LNCaP clone FGC (cell line): Measurements from ENCODE around the gene CREB5.

Experiments
- DNase-seq: peaks from one replicate; pipeline ENCODE4 v3.0.0-alpha.2; 2011; ENCODE audit warnings: low read depth
- H3K4me3 ChIP-seq: 2 replicates; pipeline ENCODE4 v1.5.1; 2011; ENCODE audit warnings: mild to moderate bottlenecking, low read depth, low read length, control low read depth
- CTCF ChIP-seq: IDR thresholded peaks from 2 replicates; pipeline ENCODE4 v1.5.1; 2012; ENCODE audit warnings: mild to moderate bottlenecking; ENCODE audit not compliant: control insufficient read depth, insufficient read depth; ENCODE audit errors: extremely low read depth

CREB5 gene

DNA sequence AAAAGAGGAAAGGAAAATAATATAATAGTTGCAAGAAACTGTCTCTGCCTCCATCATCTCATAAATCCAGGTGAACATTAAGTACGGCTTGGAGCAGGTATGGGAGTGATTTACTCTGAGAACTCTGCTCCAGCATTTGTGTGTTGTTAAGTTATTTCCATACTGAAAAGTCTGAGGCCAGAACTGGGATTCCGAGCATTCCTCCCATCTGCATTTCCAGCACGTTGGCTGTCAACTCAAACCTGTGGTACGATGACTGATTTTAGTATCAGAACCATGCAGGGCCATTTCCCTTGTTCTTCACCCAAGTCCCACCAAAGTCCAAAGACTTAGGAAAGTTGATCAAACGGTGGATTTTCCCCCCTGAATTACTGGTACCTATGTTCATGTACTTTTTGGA, 104.9 kb downstream of the CREB5 start:
- TF ChIP-seq CTCF: no peak
- no peak overlapping the region for H3K4me3 ChIP-seq
- no peak for DNase-seq

- H3K4me3 ChIP-seq: no peak overlapping the region
- TF ChIP-seq CTCF: no peak
- DNase-seq: no peak
Observed at GRCh38 chr7:28517606-28518005, 105.3 kb downstream of the CREB5 start.

GRCh38 chr7:28520074-28521015, 108.0 kb downstream of the CREB5 start:
- TF ChIP-seq CTCF: no peak
- no peak for DNase-seq
- no peak overlapping the region for H3K4me3 ChIP-seq

DNA sequence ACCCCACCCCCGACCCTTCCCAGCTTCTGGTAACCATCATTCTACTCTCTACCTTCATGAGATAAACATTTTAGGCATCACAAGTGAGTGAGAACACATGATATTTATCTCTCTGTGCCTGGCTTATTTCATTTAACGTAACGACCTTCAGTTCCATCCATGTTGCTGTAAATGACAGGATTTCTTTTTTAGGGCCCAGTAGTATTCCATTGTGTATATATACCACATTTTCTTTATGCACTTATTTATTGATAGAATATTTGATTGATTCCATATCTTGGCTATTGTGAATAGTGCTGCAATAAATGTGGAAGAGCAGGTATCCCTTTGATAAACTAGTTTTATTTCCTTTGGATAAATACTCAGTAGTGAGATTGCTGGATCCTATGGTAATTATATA, 112.7 kb downstream of the CREB5 start:
- DNase-seq: no peak
- TF ChIP-seq CTCF: no peak
- no peak overlapping the region for H3K4me3 ChIP-seq

DNA sequence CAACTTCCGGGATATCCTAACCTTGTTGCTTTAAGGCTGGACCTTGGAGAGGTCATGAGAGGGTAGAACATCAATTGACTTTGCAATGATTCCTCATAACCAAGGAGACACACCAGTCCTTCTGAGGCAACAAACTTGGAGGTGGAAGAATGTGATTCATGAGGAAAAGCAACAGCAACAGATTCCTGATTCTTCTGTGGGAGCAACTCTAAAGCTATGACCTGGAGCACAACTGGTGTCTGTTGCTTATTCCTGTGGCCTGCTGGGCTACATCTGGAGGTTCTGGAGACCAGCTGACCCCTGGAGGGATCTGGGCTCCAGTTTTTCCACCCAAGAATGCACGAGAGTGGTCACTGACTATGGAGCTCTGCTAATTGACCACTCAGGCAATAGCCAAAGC, 116.6 kb downstream of the CREB5 start:
- no peak for TF ChIP-seq CTCF
- H3K4me3 ChIP-seq: no peak overlapping the region
- no peak for DNase-seq

DNA sequence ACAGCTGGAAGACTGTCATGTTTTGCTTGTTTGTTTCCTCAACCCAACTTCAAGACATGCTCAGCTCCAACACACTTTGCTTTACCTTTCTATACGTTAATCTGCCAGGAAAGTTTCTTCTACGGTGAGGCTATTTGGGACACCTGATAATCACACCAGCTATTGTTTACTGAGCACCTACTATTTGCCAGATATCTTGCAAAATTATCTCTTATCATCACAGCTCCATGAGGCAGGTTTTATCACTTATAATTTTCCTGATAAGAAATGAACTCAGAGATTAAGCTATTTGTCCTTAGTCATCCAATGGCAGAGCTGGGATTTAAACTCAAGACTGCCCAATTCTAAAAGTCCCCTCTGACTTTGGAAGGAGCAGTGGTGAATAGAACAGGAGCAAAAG, 117.4 kb downstream of the CREB5 start:
- DNase-seq: no peak

More for the DNA sequence above, 117.4 kb downstream of the CREB5 start:
- H3K4me3 ChIP-seq: no peak overlapping the region
- TF ChIP-seq CTCF: no peak
